HepG2 (cell line): ENCODE results near the gene WDR54. TPM values are rescaled to one million over a fixed set of nuclear protein-coding genes. Genes with fewer than 3 reads are reported as not detected.
A peak's percentile ranks its signal among the peaks of the same experiment; 100 is the strongest.

ENCODE experiments used
- GZF1 ChIP-seq: sonication (generic); formaldehyde crosslinking; IDR thresholded peaks from 2 replicates; pipeline ENCODE4 v1.5.1; 2020; ENCODE audit warnings: mild to moderate bottlenecking, missing genetic modification reagents
- KDM2A ChIP-seq: sonication (generic); formaldehyde crosslinking; IDR thresholded peaks from 2 replicates; pipeline ENCODE4 v1.4.0; 2020; ENCODE audit warnings: low read depth, missing genetic modification reagents, borderline replicate concordance
- KDM4B ChIP-seq: sonication (generic); formaldehyde crosslinking; IDR thresholded peaks from 2 replicates; pipeline ENCODE4 v1.4.0; 2020; ENCODE audit warnings: missing genetic modification reagents
- KLF15 ChIP-seq: sonication (generic); formaldehyde crosslinking; IDR thresholded peaks from 2 replicates; pipeline ENCODE4 v1.8.1; 2023; ENCODE audit warnings: borderline replicate concordance, mild to moderate bottlenecking, inconsistent platforms, missing genetic modification reagents, mixed read lengths
- KLF6 ChIP-seq: IDR thresholded peaks from 2 replicates; pipeline ENCODE4 v1.8.0; 2016; ENCODE audit warnings: missing biosample characterization, missing genetic modification reagents
- NFE2 ChIP-seq: sonication (generic); formaldehyde crosslinking; IDR thresholded peaks from 2 replicates; pipeline ENCODE4 v1.4.0; 2020; ENCODE audit warnings: missing genetic modification reagents
- RXRA ChIP-seq: sonication (generic); formaldehyde crosslinking; IDR thresholded peaks from 2 replicates; pipeline ENCODE4 v1.5.1; 2020; ENCODE audit warnings: missing genetic modification reagents
- SIN3B ChIP-seq: fragments of 150-350 bp; IDR thresholded peaks from 2 replicates; pipeline ENCODE4 v1.6.1; 2014; ENCODE audit warnings: low read length
- SOX6 ChIP-seq, 2 experiments: fragments of 450-650 bp in 1 of 2; sonication (generic) in 1 of 2; formaldehyde crosslinking in 1 of 2; IDR thresholded peaks; 2 replicates each; pipeline versions ENCODE4 v1.4.0 to v1.6.1; 2017 to 2020; ENCODE audit warnings: antibody characterized with exemption in 1 of 2, mild to moderate bottlenecking in 1 of 2, missing genetic modification reagents in 1 of 2
- STAT5B ChIP-seq: sonication (generic); formaldehyde crosslinking; IDR thresholded peaks from 2 replicates; pipeline ENCODE4 v1.4.0; 2020; ENCODE audit warnings: missing genetic modification reagents
- XRCC5 ChIP-seq: fragments of 200-400 bp; formaldehyde crosslinking; optimal IDR thresholded peaks from 2 replicates; pipeline ENCODE3; 2017; ENCODE audit warnings: mild to moderate bottlenecking, low read length
- ZBTB7B ChIP-seq: sonication (generic); formaldehyde crosslinking; IDR thresholded peaks from 2 replicates; pipeline ENCODE4 v1.4.0; 2020; ENCODE audit warnings: missing genetic modification reagents
- ZNF335 ChIP-seq: sonication (generic); formaldehyde crosslinking; IDR thresholded peaks from 2 replicates; pipeline ENCODE4 v1.4.0; 2020; ENCODE audit warnings: missing genetic modification reagents
- ZSCAN25 ChIP-seq: sonication (generic); formaldehyde crosslinking; IDR thresholded peaks from 2 replicates; pipeline ENCODE4 v1.8.0; 2022; ENCODE audit warnings: mild to moderate bottlenecking, missing genetic modification reagents
- polyA plus RNA-seq, 8 experiments: library from polyadenylated mRNA; depleted of rRNA in 3 of 8; stranded (reverse) in 7 of 8; unstranded in 1 of 8; fragments of >200 nt; fragmentation: Illumina TruSeq in 4 of 8; extraction: Trizol in 4 of 8; gene quantifications; 2 replicates each; pipeline versions ENCODE4 v1.2.1 to v1.2.3, GENCODE V29; 2011 to 2016; ENCODE audit warnings: low read depth in 4 of 8, missing spikeins in 1 of 8, mixed read lengths in 1 of 8; ENCODE audit not compliant: insufficient read depth in 1 of 8
- total RNA-seq, 5 experiments: library from RNA; depleted of rRNA; stranded (reverse); fragments of >200 nt; fragmentation: Illumina TruSeq; extraction: Trizol; gene quantifications; 2 replicates each; pipeline ENCODE4 v1.2.3, GENCODE V29; 2016; ENCODE audit warnings: low read depth in 1 of 5
- TF ChIP-seq, protein P1 (sequence below): sonication (generic); formaldehyde crosslinking; IDR thresholded peaks from 2 replicates; pipeline ENCODE4 v1.4.0; 2020; ENCODE audit warnings: mild to moderate bottlenecking, missing genetic modification reagents, borderline replicate concordance
- TF ChIP-seq, protein P2 (sequence below): sonication (generic); formaldehyde crosslinking; IDR thresholded peaks from 2 replicates; pipeline ENCODE4 v1.4.0; 2020; ENCODE audit warnings: missing genetic modification reagents
- TF ChIP-seq, protein P3 (sequence below): sonication (generic); formaldehyde crosslinking; IDR thresholded peaks from 2 replicates; pipeline ENCODE4 v1.4.0; 2020; ENCODE audit warnings: mild to moderate bottlenecking, missing genetic modification reagents

The WDR54 gene
- total and polyA plus RNA-seq, 2 of the 13 experiments (the other 11 are each of a cell fraction or from before 2014, with no cell fraction given) = 2.0 to 17.3 TPM

DNA sequence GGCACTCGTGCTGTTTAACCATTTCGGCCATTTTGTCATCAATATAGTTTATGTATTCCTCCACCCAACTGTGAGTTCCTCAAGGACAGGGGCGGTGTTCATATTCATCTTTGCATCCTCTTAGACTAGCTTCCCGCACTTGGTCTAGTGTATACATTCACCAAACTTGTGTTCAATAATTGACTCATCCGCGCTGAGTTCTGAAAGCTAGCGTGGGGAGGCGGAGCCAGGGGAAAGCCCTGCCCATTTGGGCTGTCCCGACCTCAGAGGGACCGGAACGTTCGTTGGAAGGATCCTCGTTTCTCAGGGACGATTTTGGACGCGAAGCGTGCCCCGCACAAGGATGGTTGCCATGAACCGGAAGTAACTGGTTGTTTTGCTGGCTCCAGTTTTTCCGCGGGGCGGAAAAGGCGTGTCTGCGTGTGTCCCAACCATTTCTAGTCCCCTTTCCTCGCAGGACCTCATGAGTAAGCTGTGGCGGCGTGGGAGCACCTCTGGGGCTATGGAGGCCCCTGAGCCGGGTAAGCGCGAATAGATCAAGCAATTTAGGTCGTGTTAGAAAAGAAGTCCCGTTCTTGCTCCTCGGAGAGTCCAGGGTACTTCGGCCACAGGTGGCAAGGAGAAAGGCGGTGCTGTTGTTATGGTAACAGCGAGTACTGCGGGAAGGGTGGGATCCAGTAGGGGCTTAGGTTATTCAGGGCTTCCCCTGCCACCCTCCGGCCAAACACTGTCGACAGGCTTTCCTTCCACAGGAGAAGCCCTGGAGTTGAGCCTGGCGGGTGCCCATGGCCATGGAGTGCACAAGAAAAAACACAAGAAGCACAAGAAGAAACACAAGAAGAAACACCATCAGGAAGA lies 33.4 kb downstream of the WDR54 start, which contains the start of gene INO80B (continued):
- TF ChIP-seq, protein P1, sequence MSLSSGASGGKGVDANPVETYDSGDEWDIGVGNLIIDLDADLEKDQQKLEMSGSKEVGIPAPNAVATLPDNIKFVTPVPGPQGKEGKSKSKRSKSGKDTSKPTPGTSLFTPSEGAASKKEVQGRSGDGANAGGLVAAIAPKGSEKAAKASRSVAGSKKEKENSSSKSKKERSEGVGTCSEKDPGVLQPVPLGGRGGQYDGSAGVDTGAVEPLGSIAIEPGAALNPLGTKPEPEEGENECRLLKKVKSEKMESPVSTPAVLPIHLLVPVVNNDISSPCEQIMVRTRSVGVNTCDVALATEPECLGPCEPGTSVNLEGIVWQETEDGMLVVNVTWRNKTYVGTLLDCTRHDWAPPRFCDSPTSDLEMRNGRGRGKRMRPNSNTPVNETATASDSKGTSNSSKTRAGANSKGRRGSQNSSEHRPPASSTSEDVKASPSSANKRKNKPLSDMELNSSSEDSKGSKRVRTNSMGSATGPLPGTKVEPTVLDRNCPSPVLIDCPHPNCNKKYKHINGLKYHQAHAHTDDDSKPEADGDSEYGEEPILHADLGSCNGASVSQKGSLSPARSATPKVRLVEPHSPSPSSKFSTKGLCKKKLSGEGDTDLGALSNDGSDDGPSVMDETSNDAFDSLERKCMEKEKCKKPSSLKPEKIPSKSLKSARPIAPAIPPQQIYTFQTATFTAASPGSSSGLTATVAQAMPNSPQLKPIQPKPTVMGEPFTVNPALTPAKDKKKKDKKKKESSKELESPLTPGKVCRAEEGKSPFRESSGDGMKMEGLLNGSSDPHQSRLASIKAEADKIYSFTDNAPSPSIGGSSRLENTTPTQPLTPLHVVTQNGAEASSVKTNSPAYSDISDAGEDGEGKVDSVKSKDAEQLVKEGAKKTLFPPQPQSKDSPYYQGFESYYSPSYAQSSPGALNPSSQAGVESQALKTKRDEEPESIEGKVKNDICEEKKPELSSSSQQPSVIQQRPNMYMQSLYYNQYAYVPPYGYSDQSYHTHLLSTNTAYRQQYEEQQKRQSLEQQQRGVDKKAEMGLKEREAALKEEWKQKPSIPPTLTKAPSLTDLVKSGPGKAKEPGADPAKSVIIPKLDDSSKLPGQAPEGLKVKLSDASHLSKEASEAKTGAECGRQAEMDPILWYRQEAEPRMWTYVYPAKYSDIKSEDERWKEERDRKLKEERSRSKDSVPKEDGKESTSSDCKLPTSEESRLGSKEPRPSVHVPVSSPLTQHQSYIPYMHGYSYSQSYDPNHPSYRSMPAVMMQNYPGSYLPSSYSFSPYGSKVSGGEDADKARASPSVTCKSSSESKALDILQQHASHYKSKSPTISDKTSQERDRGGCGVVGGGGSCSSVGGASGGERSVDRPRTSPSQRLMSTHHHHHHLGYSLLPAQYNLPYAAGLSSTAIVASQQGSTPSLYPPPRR (CRISPR knock-in tag) = peak; percentile 80; the same call in 1 of the 2 replicates
- TF ChIP-seq KDM2A (CRISPR knock-in tag) = peak; percentile 98
- TF ChIP-seq GZF1 (CRISPR knock-in tag) = 0 out of 2 replicates have a peak, but pooled peaks have one; percentile 79
- TF ChIP-seq ZBTB7B (CRISPR knock-in tag) = peak; percentile 76; the same call in 1 of the 2 replicates
- TF ChIP-seq, protein P2, sequence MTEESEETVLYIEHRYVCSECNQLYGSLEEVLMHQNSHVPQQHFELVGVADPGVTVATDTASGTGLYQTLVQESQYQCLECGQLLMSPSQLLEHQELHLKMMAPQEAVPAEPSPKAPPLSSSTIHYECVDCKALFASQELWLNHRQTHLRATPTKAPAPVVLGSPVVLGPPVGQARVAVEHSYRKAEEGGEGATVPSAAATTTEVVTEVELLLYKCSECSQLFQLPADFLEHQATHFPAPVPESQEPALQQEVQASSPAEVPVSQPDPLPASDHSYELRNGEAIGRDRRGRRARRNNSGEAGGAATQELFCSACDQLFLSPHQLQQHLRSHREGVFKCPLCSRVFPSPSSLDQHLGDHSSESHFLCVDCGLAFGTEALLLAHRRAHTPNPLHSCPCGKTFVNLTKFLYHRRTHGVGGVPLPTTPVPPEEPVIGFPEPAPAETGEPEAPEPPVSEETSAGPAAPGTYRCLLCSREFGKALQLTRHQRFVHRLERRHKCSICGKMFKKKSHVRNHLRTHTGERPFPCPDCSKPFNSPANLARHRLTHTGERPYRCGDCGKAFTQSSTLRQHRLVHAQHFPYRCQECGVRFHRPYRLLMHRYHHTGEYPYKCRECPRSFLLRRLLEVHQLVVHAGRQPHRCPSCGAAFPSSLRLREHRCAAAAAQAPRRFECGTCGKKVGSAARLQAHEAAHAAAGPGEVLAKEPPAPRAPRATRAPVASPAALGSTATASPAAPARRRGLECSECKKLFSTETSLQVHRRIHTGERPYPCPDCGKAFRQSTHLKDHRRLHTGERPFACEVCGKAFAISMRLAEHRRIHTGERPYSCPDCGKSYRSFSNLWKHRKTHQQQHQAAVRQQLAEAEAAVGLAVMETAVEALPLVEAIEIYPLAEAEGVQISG (CRISPR knock-in tag) = peak; percentile 97
- TF ChIP-seq KLF6 (CRISPR knock-in tag) = 0 out of 2 replicates have a peak, but pooled peaks have one; percentile 48
- TF ChIP-seq NFE2 (CRISPR knock-in tag) = no peak
- peak; percentile 99 for TF ChIP-seq XRCC5
- TF ChIP-seq KDM4B (CRISPR knock-in tag) = peak; percentile 96
- TF ChIP-seq SOX6 (IDR thresholded peaks at IDR 0.05) = no peak
- peak; percentile 90 for TF ChIP-seq SOX6 (CRISPR knock-in tag; IDR thresholded peaks at IDR 0.05)
- no peak; the same call in 1 of the 2 replicates for TF ChIP-seq STAT5B (CRISPR knock-in tag)
- TF ChIP-seq KLF15 (CRISPR knock-in tag) = no peak; the same call in 1 of the 2 replicates
- peak; percentile 89 for TF ChIP-seq RXRA (CRISPR knock-in tag)
- TF ChIP-seq ZSCAN25 (CRISPR knock-in tag) = peak; percentile 88
- peak; percentile 94 for TF ChIP-seq SIN3B
- peak; percentile 98 for TF ChIP-seq ZNF335 (CRISPR knock-in tag)
- TF ChIP-seq, protein P3, sequence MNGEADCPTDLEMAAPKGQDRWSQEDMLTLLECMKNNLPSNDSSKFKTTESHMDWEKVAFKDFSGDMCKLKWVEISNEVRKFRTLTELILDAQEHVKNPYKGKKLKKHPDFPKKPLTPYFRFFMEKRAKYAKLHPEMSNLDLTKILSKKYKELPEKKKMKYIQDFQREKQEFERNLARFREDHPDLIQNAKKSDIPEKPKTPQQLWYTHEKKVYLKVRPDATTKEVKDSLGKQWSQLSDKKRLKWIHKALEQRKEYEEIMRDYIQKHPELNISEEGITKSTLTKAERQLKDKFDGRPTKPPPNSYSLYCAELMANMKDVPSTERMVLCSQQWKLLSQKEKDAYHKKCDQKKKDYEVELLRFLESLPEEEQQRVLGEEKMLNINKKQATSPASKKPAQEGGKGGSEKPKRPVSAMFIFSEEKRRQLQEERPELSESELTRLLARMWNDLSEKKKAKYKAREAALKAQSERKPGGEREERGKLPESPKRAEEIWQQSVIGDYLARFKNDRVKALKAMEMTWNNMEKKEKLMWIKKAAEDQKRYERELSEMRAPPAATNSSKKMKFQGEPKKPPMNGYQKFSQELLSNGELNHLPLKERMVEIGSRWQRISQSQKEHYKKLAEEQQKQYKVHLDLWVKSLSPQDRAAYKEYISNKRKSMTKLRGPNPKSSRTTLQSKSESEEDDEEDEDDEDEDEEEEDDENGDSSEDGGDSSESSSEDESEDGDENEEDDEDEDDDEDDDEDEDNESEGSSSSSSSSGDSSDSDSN (CRISPR knock-in tag) = peak; percentile 91
